GM23248 (cell line): ENCODE measurements around the gene MEAK7.

Experiments used
- EZH2 ChIP-seq: fragments of 200-600 bp; sonication (generic); IDR thresholded peaks from 2 replicates; pipeline ENCODE4 v1.6.1; 2018; ENCODE audit warnings: antibody characterized with exemption, mild to moderate bottlenecking; ENCODE audit not compliant: insufficient read depth, poor library complexity, severe bottlenecking
- EZH2phosphoT487 ChIP-seq: fragments of 200-600 bp; sonication (generic); IDR thresholded peaks from 2 replicates; pipeline ENCODE4 v1.6.1; 2018; ENCODE audit warnings: antibody characterized with exemption, moderate library complexity, mild to moderate bottlenecking, low read depth; ENCODE audit not compliant: insufficient read depth

DNA sequence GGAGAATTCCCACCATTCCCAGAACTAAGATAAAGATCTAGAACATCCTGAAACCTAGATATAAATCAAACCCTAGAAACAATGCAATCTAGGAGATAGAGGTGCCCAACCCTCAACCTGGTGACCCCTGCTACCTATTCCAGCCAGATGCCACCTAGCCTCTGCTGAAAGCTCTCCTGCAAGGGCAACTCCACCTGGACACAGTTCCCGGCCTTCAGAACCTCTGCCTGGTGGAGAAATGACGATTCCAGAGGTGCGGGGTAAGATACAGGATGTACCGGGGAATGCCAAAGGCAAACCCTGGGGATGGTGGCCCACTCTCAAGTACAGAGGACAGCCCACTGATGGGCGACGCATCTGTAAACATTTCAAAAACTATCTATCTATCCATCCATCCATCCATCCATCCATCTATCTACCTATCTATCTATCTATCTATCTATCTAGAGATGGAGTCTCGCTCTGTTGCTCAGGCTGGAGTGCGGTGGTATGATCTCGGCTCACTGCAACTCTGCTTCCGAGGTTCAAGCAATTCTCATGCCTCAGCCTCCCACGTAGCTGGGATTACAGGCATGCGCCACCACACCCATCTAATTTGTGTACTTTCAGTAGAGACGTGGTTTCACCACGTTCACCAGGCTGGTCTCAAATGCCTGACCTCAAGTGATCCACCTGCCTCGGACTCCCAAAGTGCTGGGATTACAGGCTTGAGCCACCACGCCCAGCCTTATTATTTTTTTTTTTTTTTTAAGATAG is 19.0 kb downstream of the MEAK7 start:
- TF ChIP-seq EZH2phosphoT487: no peak
- no peak for TF ChIP-seq EZH2
